Measurements from ENCODE around the gene PAPPA2.

DNA sequence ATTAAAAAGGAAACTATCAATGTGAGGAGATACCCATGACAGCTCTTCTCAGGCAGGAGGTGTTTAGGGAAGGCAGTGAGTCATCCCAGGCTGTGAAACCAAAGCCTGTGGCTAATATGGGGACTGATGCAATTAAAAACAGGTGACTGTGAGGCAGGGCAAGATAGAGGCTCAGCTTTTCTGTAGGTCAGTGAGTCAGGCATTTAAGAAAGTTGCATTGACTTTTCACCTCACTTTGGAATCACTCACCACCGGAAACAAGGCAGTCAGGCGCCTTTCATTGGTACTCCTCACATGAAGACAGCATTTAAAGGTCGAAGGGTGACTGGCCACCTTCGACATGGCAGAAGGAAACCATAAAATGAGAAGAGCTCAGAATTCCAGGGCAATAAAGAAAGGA lies 54.5 kb downstream of the PAPPA2 start:
- TF ChIP-seq EGR1 (conservative IDR thresholded peaks at IDR 0.05) (no peak), EZH2 (IDR thresholded peaks at IDR 0.05; ENCODE audit: borderline replicate concordance, low read depth, low read length) (no peak)
- TF ChIP-seq, protein P1, sequence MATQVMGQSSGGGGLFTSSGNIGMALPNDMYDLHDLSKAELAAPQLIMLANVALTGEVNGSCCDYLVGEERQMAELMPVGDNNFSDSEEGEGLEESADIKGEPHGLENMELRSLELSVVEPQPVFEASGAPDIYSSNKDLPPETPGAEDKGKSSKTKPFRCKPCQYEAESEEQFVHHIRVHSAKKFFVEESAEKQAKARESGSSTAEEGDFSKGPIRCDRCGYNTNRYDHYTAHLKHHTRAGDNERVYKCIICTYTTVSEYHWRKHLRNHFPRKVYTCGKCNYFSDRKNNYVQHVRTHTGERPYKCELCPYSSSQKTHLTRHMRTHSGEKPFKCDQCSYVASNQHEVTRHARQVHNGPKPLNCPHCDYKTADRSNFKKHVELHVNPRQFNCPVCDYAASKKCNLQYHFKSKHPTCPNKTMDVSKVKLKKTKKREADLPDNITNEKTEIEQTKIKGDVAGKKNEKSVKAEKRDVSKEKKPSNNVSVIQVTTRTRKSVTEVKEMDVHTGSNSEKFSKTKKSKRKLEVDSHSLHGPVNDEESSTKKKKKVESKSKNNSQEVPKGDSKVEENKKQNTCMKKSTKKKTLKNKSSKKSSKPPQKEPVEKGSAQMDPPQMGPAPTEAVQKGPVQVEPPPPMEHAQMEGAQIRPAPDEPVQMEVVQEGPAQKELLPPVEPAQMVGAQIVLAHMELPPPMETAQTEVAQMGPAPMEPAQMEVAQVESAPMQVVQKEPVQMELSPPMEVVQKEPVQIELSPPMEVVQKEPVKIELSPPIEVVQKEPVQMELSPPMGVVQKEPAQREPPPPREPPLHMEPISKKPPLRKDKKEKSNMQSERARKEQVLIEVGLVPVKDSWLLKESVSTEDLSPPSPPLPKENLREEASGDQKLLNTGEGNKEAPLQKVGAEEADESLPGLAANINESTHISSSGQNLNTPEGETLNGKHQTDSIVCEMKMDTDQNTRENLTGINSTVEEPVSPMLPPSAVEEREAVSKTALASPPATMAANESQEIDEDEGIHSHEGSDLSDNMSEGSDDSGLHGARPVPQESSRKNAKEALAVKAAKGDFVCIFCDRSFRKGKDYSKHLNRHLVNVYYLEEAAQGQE (IDR thresholded peaks at IDR 0.05; ENCODE audit: borderline replicate concordance), result no peak
- TF ChIP-seq, protein P1 (CRISPR knock-in tag; IDR thresholded peaks at IDR 0.05; ENCODE audit: low read depth), result no peak
- TF ChIP-seq, protein P2, sequence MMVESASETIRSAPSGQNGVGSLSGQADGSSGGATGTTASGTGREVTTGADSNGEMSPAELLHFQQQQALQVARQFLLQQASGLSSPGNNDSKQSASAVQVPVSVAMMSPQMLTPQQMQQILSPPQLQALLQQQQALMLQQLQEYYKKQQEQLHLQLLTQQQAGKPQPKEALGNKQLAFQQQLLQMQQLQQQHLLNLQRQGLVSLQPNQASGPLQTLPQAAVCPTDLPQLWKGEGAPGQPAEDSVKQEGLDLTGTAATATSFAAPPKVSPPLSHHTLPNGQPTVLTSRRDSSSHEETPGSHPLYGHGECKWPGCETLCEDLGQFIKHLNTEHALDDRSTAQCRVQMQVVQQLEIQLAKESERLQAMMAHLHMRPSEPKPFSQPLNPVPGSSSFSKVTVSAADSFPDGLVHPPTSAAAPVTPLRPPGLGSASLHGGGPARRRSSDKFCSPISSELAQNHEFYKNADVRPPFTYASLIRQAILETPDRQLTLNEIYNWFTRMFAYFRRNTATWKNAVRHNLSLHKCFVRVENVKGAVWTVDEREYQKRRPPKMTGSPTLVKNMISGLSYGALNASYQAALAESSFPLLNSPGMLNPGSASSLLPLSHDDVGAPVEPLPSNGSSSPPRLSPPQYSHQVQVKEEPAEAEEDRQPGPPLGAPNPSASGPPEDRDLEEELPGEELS (CRISPR knock-in tag; IDR thresholded peaks at IDR 0.05; ENCODE audit: borderline replicate concordance), result no peak
